Measurements from ENCODE around the gene PARL. TPM values are rescaled to one million over a fixed set of nuclear protein-coding genes. Genes with fewer than 3 reads are reported as not detected.
A peak's percentile ranks its signal among the peaks of the same experiment; 100 is the strongest.

PARL gene
- polyA plus RNA-seq, 1 of the 3 experiments (the other 2 are of a cell fraction), result 50.1 TPM

GRCh38 chr3:183884427-183885296 lies at the start of gene PARL (continued):
- TF ChIP-seq RXRA (IDR thresholded peaks at IDR 0.05; ENCODE audit: borderline replicate concordance, low read depth) (no peak), POLR2AphosphoS5 (IDR thresholded peaks at IDR 0.05; ENCODE audit: low read depth, low read length) (peak; percentile 94), TEAD4 (IDR thresholded peaks at IDR 0.05; ENCODE audit: borderline replicate concordance, insufficient read depth) (no peak), ZBTB33 (IDR thresholded peaks at IDR 0.05; ENCODE audit: borderline replicate concordance, low read depth) (no peak), MAX (IDR thresholded peaks at IDR 0.05; ENCODE audit: low read depth) (peak; percentile 96), NRF1 (IDR thresholded peaks at IDR 0.05; ENCODE audit: low read depth, low read length) (no peak), NFIC (IDR thresholded peaks at IDR 0.05; ENCODE audit: borderline replicate concordance) (no peak), FOXM1 (IDR thresholded peaks at IDR 0.05; ENCODE audit: low read depth) (no peak), JUND (IDR thresholded peaks at IDR 0.05) (no peak), RAD21 (IDR thresholded peaks at IDR 0.05; ENCODE audit: low read length) (peak; percentile 72), MXI1 (IDR thresholded peaks at IDR 0.05; ENCODE audit: low read depth, low read length) (peak; percentile 92)

GRCh38 chr3:183933160-183933559 lies 48.5 kb upstream of the PARL start:
- ChIA-PET POLR2A (no interaction called here), CTCF (interaction anchor here (1.1 kb wide), 1 partner anchor 14 kb away, joined by 3 read pairs; no protein-coding TSS in a partner anchor)
- Histone ChIP-seq H2AFZ (ENCODE audit: low read depth) (no peak overlapping the region), H3K27me3 (ENCODE audit: insufficient read depth) (no peaks in the 10 kb centered on the region), H3K9me3 (no peaks in the 10 kb centered on the region), H4K20me1 (ENCODE audit: insufficient read depth) (no peaks in the 10 kb centered on the region), H3K36me3 (replicated peaks in 1 of 2; ENCODE audit: control insufficient read depth in 1 of 2, insufficient read depth in 2 of 2, low read length in 1 of 2) (peaks cover 3 to 12% of the 10 kb centered on the region in 2 experiments), H3K4me3 (ENCODE audit: low read depth in 2 of 2, low read length in 1 of 2) (no peak overlapping the region), H3K4me2 (no peak overlapping the region), H3K27ac (ENCODE audit: low read depth in 2 of 2, low read length in 1 of 2) (no peak overlapping the region), H3K79me2 (ENCODE audit: insufficient read depth) (no peaks in the 10 kb centered on the region), H3K9ac (no peak overlapping the region), H3K4me1 (ENCODE audit: control insufficient read depth in 1 of 2, insufficient read depth in 2 of 2, low read depth in 1 of 2, low read length in 1 of 2) (no peaks in the 10 kb centered on the region), H3K9me2 (no peaks in the 10 kb centered on the region), H3F3A (replicated peaks; ENCODE audit: insufficient read depth) (no peaks in the 10 kb centered on the region)
- DNase-seq, result no peak
- TF ChIP-seq FOXJ3 (CRISPR knock-in tag; IDR thresholded peaks at IDR 0.05) (no peak), USF1 (IDR thresholded peaks at IDR 0.05; ENCODE audit: borderline replicate concordance, low read depth) (no peak), GABPA (IDR thresholded peaks at IDR 0.05; ENCODE audit: low read depth) (no peak), EP300 (IDR thresholded peaks at IDR 0.05; ENCODE audit: borderline replicate concordance in 1 of 2, low read depth in 1 of 2, low read length in 1 of 2) (no peak), USF2 (IDR thresholded peaks at IDR 0.05; ENCODE audit: borderline replicate concordance, low read depth, low read length) (no peak), TCF12 (IDR thresholded peaks at IDR 0.05) (no peak), YY1 (IDR thresholded peaks at IDR 0.05; ENCODE audit: low read depth) (no peak), FOSL2 (IDR thresholded peaks at IDR 0.05; ENCODE audit: borderline replicate concordance, low read depth) (no peak)
- WGBS (ENCODE audit: low lambda C conversion rate), result 83% methylated on average over 3 of the region's 3 CpGs

Data from SK-N-SH (cell line).